H1 (cell line): ENCODE results near the gene UBAC1. TPM values are rescaled to one million over a fixed set of nuclear protein-coding genes. Genes with fewer than 3 reads are reported as not detected.
"Not testable (repeated sequence)": the region's sequence is repeated elsewhere in the genome, so short reads cannot be mapped to it uniquely, and the experiment has no call there.

Source experiments
- CTCF ChIA-PET: fragments of 300-600 bp; sonication (Branson Sonifier 250); formaldehyde crosslinking; loops from one replicate; lab custom pipeline; 2021; ENCODE audit not compliant: partially characterized antibody; lab: Charles Lee
- POLR2A ChIA-PET: fragments of 300-600 bp; sonication (Branson Sonifier 250); formaldehyde crosslinking; loops from one replicate; lab custom pipeline; 2021; ENCODE audit warnings: inconsistent platforms; ENCODE audit not compliant: partially characterized antibody; lab: Charles Lee
- DNase-seq, 2 experiments: peaks; one replicate each; pipeline versions ENCODE4 v3.0.0 to v3.0.0-alpha.2; 2010 to 2022; ENCODE audit warnings: low spot score in 2 of 2, low read depth in 1 of 2, mixed read lengths in 1 of 2
- FAIRE-seq: peaks from 2 replicates; lab custom pipeline; 2011; peaks lifted over from hg19 to GRCh38; lab: Jason Lieb, UNC
- H2AFZ ChIP-seq: 2 replicates; pipeline ENCODE4 v1.8.1; 2012; ENCODE audit warnings: low read length, inconsistent platforms
- H2AK5ac ChIP-seq: 2 replicates; pipeline ENCODE4 v1.6.1; 2013; ENCODE audit warnings: low read depth, low read length
- H2BK120ac ChIP-seq: replicated peaks from 2 replicates; pipeline ENCODE3; 2013; ENCODE audit warnings: low read depth, low read length, inconsistent platforms
- H2BK12ac ChIP-seq: 2 replicates; pipeline ENCODE4 v1.6.1; 2013; ENCODE audit warnings: low read depth, low read length
- H2BK15ac ChIP-seq: 2 replicates; pipeline ENCODE4 v1.6.1; 2013; ENCODE audit warnings: low read length
- H2BK20ac ChIP-seq: 2 replicates; pipeline ENCODE4 v1.6.1; 2013; ENCODE audit warnings: low read length
- H2BK5ac ChIP-seq: 2 replicates; pipeline ENCODE4 v1.6.1; 2013; ENCODE audit warnings: low read depth, low read length
- H3K14ac ChIP-seq: 2 replicates; pipeline ENCODE4 v1.6.1; 2013; ENCODE audit warnings: inconsistent platforms; ENCODE audit not compliant: insufficient read length
- H3K18ac ChIP-seq: 2 replicates; pipeline ENCODE4 v1.6.1; 2013; ENCODE audit warnings: low read length; ENCODE audit errors: extremely low read depth
- H3K23ac ChIP-seq: 2 replicates; pipeline ENCODE4 v1.6.1; 2013; ENCODE audit warnings: inconsistent platforms; ENCODE audit not compliant: insufficient read length
- H3K23me2 ChIP-seq: 2 replicates; pipeline ENCODE4 v1.6.1; 2013; ENCODE audit warnings: low read depth, low read length
- H3K27ac ChIP-seq: 2 replicates; pipeline ENCODE4 v1.6.1; 2011; ENCODE audit warnings: low read depth, low read length, inconsistent platforms
- H3K27me3 ChIP-seq, 4 experiments: replicated peaks in 1 of 4; 1 replicate in 1 of 4; 2 replicates in 3 of 4; pipeline versions ENCODE4 v1.6.1 to v1.8.1; 2011 to 2013; ENCODE audit warnings: low read length in 3 of 4, mild to moderate bottlenecking in 3 of 4, inconsistent platforms in 2 of 4, mixed read lengths in 2 of 4, moderate library complexity in 1 of 4; ENCODE audit not compliant: control insufficient read depth in 3 of 4, insufficient read depth in 3 of 4; ENCODE audit errors: extremely low read depth in 1 of 4
- H3K36me3 ChIP-seq, 4 experiments: 2 replicates each; pipeline versions ENCODE4 v1.6.1 to v1.8.1; 2011 to 2013; ENCODE audit warnings: mild to moderate bottlenecking in 4 of 4, low read length in 3 of 4, moderate library complexity in 2 of 4, control low read depth in 1 of 4, inconsistent platforms in 1 of 4; ENCODE audit not compliant: insufficient read depth in 4 of 4, control insufficient read depth in 2 of 4
- H3K4ac ChIP-seq: replicated peaks from 2 replicates; pipeline ENCODE3; 2013; ENCODE audit warnings: low read length, low read depth, mixed read lengths, inconsistent platforms; ENCODE audit not compliant: insufficient read length
- H3K4me1 ChIP-seq, 4 experiments: replicated peaks in 1 of 4; 1 replicate in 1 of 4; 2 replicates in 3 of 4; pipeline versions ENCODE4 v1.6.1 to v1.8.1; 2011 to 2013; ENCODE audit warnings: low read length in 3 of 4, inconsistent platforms in 2 of 4, mixed read lengths in 1 of 4; ENCODE audit not compliant: insufficient read depth in 4 of 4, control insufficient read depth in 3 of 4
- H3K4me2 ChIP-seq, 2 experiments: 2 replicates each; pipeline versions ENCODE4 v1.6.1 to v1.8.1; 2011 to 2013; ENCODE audit warnings: low read depth in 2 of 2, low read length in 2 of 2, control low read depth in 1 of 2, inconsistent platforms in 1 of 2, mild to moderate bottlenecking in 1 of 2; ENCODE audit not compliant: insufficient read depth in 1 of 2
- H3K4me3 ChIP-seq, 4 experiments: fragments of 200-600, 300-600 bp in 1 of 4; sonication (generic), shearing (Covaris generic), sonication (Bioruptor Twin) in 1 of 4; 2 replicates each; pipeline versions ENCODE4 v1.5.1 to v1.8.1; 2011 to 2016; ENCODE audit warnings: low read length in 4 of 4, low read depth in 3 of 4, control low read depth in 2 of 4, inconsistent platforms in 2 of 4, mild to moderate bottlenecking in 2 of 4, mixed read lengths in 1 of 4, moderate library complexity in 1 of 4; ENCODE audit not compliant: insufficient read depth in 2 of 4; ENCODE audit errors: extremely low read depth in 1 of 4
- H3K56ac ChIP-seq: replicated peaks from 2 replicates; pipeline ENCODE3; 2013; ENCODE audit warnings: low read depth, mild to moderate bottlenecking, mixed read lengths, low read length, inconsistent platforms; ENCODE audit not compliant: insufficient read length
- H3K79me1 ChIP-seq: 2 replicates; pipeline ENCODE4 v1.6.1; 2013; ENCODE audit warnings: low read depth, low read length, control low read depth
- H3K79me2 ChIP-seq, 2 experiments: 2 replicates each; pipeline versions ENCODE4 v1.6.1 to v1.8.1; 2012 to 2013; ENCODE audit warnings: low read length in 2 of 2, mild to moderate bottlenecking in 2 of 2, inconsistent platforms in 1 of 2; ENCODE audit not compliant: insufficient read depth in 2 of 2, control insufficient read depth in 1 of 2
- H3K9ac ChIP-seq, 4 experiments: replicated peaks in 1 of 4; 1 replicate in 1 of 4; 2 replicates in 3 of 4; pipeline versions ENCODE4 v1.6.1 to v1.8.1; 2011 to 2013; ENCODE audit warnings: low read depth in 3 of 4, low read length in 3 of 4, control low read depth in 2 of 4, mild to moderate bottlenecking in 2 of 4, moderate library complexity in 2 of 4, inconsistent platforms in 1 of 4; ENCODE audit errors: extremely low read depth in 1 of 4
- H3K9me3 ChIP-seq, 2 experiments: 2 replicates each; pipeline versions ENCODE4 v1.6.1 to v1.8.1; 2012 to 2013; ENCODE audit warnings: mild to moderate bottlenecking in 2 of 2, moderate library complexity in 2 of 2, control low read depth in 1 of 2, inconsistent platforms in 1 of 2, low read depth in 1 of 2, low read length in 1 of 2, mixed read lengths in 1 of 2; ENCODE audit not compliant: insufficient read depth in 2 of 2
- H4K20me1 ChIP-seq, 2 experiments: replicated peaks in 1 of 2; 2 replicates each; pipeline versions ENCODE3 to v1.8.1; 2011 to 2013; ENCODE audit warnings: inconsistent platforms in 2 of 2, low read length in 2 of 2, mild to moderate bottlenecking in 1 of 2; ENCODE audit not compliant: insufficient read depth in 2 of 2, control insufficient read depth in 1 of 2
- H4K5ac ChIP-seq: 2 replicates; pipeline ENCODE4 v1.6.1; 2013; ENCODE audit warnings: low read length, low read depth, mixed read lengths, inconsistent platforms; ENCODE audit not compliant: insufficient read length
- H4K8ac ChIP-seq: 2 replicates; pipeline ENCODE4 v1.8.0; 2013; ENCODE audit warnings: mild to moderate bottlenecking, moderate library complexity, low read length, inconsistent platforms; ENCODE audit not compliant: insufficient read depth; ENCODE audit errors: extremely low read depth
- H4K91ac ChIP-seq: replicated peaks from 2 replicates; pipeline ENCODE3; 2013; ENCODE audit warnings: low read length, mixed read lengths, inconsistent platforms; ENCODE audit not compliant: insufficient read length
- WGBS, 2 experiments: shearing (Covaris generic) in 1 of 2; methylation state at CpG; one replicate each; pipeline versions ENCODE4 v1.1.6 to v1.1.7; 2013 to 2015; ENCODE audit warnings: low lambda C conversion rate in 2 of 2, mixed read lengths in 2 of 2, inconsistent platforms in 1 of 2, low coverage in 1 of 2, missing lambda C conversion rate in 1 of 2; ENCODE audit not compliant: insufficient replicate concordance in 2 of 2, insufficient coverage in 1 of 2, insufficient read length in 1 of 2; ENCODE audit errors: extremely low coverage in 1 of 2, missing lambda C conversion rate in 1 of 2; 5-methylcytosine and 5-hydroxymethylcytosine counted together
- polyA plus RNA-seq, 7 experiments: library from polyadenylated mRNA; depleted of rRNA in 3 of 7; stranded (reverse) in 5 of 7; unstranded in 2 of 7; fragments of >200 nt in 5 of 7; fragments of 200-250 nt in 2 of 7; gene quantifications; 1 replicate in 5 of 7; 2 replicates in 1 of 7; 4 replicates in 1 of 7; pipeline versions ENCODE4 v1.2.1 to v1.2.3, GENCODE V29; 2011 to 2013; ENCODE audit warnings: missing spikeins in 2 of 7, mixed read lengths in 2 of 7
- total RNA-seq: library from RNA; stranded (reverse); fragmentation: NEBNext Ultra II Directional; extraction: Animal tissue kit (Norgen Biotek cat#: 25700); gene quantifications from 2 replicates; pipeline ENCODE4 v1.2.1, GENCODE V29; 2021

The UBAC1 gene
- total and polyA plus RNA-seq, 2 of the 8 experiments (the other 6 are each of a cell fraction or from before 2014, with no cell fraction given), result 59.3 to 85.2 TPM

DNA sequence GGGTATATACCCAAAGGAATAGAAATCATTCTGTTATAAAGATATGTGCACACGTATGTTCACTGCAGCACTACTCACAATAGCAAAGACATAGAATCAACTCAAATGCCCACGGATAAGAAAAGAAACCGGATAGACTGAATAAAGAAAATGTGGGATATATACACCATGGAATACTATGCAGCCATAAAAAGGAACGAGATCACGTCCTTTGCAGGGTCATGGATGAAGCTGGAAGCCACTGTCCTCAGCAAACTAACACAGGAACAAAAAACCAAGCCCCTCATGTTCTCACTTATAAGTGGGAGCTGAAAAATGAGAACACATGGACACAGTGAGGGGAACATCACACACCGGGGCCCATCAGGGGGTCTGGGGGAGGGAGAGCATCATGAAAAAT is 17.6 kb downstream of the UBAC1 start:
- CTCF ChIA-PET, result interaction anchor here (1.0 to 2.6 kb wide), 2 partner anchors 78 to 146 kb away, joined by 3 to 7 read pairs; no protein-coding TSS in a partner anchor
- H3K23ac ChIP-seq, H3K56ac ChIP-seq, H3K9me3 ChIP-seq, H3K79me1 ChIP-seq, H3K4me1 ChIP-seq, H2BK15ac ChIP-seq, FAIRE-seq, H4K91ac ChIP-seq, H4K8ac ChIP-seq, H4K5ac ChIP-seq, H2BK20ac ChIP-seq, H3K4me3 ChIP-seq, H3K4ac ChIP-seq, H3K14ac ChIP-seq, H3K23me2 ChIP-seq, H2BK120ac ChIP-seq, H3K9ac ChIP-seq, H3K4me2 ChIP-seq, H3K27ac ChIP-seq, H3K18ac ChIP-seq, H2AK5ac ChIP-seq, H3K79me2 ChIP-seq, H2BK12ac ChIP-seq, H2AFZ ChIP-seq, H2BK5ac ChIP-seq, POLR2A ChIA-PET, H3K27me3 ChIP-seq, DNase-seq: not testable (repeated sequence)
- WGBS, 2 experiments, result 93% methylated on average over 6 of the region's 6 CpGs; no CpG with 5 or more reads in 1 of the 2 experiments
- Histone ChIP-seq H3K36me3 (peaks cover 9 to 38% (median 28%) of the 10 kb centered on the region in 4 experiments; a peak in 6 of 8 replicates), H4K20me1 (peaks cover 3 to 12% of the 10 kb centered on the region in 2 experiments)
